DND-41 (cell line): ENCODE data around the gene OTOP3.
A peak's percentile ranks its signal among the peaks of the same experiment; 100 is the strongest.

Experiments
- ATAC-seq: fragments of 200-7000 bp; cut with Tn5 transposase; 3 replicates; pipeline ENCODE4 v1.9.1; 2021; ENCODE audit warnings: low read depth; ENCODE audit not compliant: insufficient read depth
- DNase-seq: peaks from one replicate; pipeline ENCODE4 v3.0.0-alpha.2; 2020
- H2AFZ ChIP-seq: 2 replicates; pipeline ENCODE4 v1.6.0; 2012; ENCODE audit warnings: low read depth, low read length
- H3K27ac ChIP-seq: 2 replicates; pipeline ENCODE4 v1.5.1; 2012; ENCODE audit warnings: low read length, inconsistent platforms
- H3K27me3 ChIP-seq: fragments of 200-600 bp; sonication (generic); 2 replicates; pipeline ENCODE4 v1.6.0; 2012; ENCODE audit warnings: low read length, mild to moderate bottlenecking, inconsistent platforms; ENCODE audit not compliant: insufficient read depth, poor library complexity
- H3K36me3 ChIP-seq: 2 replicates; pipeline ENCODE4 v1.5.1; 2012; ENCODE audit warnings: low read length, inconsistent platforms; ENCODE audit not compliant: insufficient read depth
- H3K4me1 ChIP-seq: 2 replicates; pipeline ENCODE4 v1.5.1; 2012; ENCODE audit warnings: mild to moderate bottlenecking, low read length; ENCODE audit not compliant: insufficient read depth
- H3K4me2 ChIP-seq: 2 replicates; pipeline ENCODE4 v1.6.0; 2012; ENCODE audit warnings: mild to moderate bottlenecking, moderate library complexity, low read length, inconsistent platforms; ENCODE audit not compliant: insufficient read depth
- H3K4me3 ChIP-seq, 2 experiments: fragments of 200-600 bp in 1 of 2; shearing (Covaris generic) in 1 of 2; 2 replicates each; pipeline ENCODE4 v1.5.1; 2012 to 2016; ENCODE audit warnings: inconsistent platforms in 2 of 2, low read length in 2 of 2, mild to moderate bottlenecking in 2 of 2, low read depth in 1 of 2, moderate library complexity in 1 of 2
- H3K79me2 ChIP-seq: 2 replicates; pipeline ENCODE4 v1.6.0; 2012; ENCODE audit warnings: low read length, inconsistent platforms; ENCODE audit not compliant: insufficient read depth
- H3K9ac ChIP-seq: 2 replicates; pipeline ENCODE4 v1.6.0; 2012; ENCODE audit warnings: low read depth, mild to moderate bottlenecking, inconsistent platforms, low read length, moderate library complexity
- H3K9me3 ChIP-seq: 2 replicates; pipeline ENCODE4 v1.5.1; 2012; ENCODE audit warnings: low read length, moderate library complexity, mild to moderate bottlenecking, inconsistent platforms; ENCODE audit not compliant: insufficient read depth, severe bottlenecking
- H4K20me1 ChIP-seq: 2 replicates; pipeline ENCODE4 v1.6.0; 2012; ENCODE audit warnings: low read length; ENCODE audit not compliant: insufficient read depth
- EZH2 ChIP-seq: IDR thresholded peaks from 3 replicates; pipeline ENCODE4 v1.6.1; 2012; ENCODE audit warnings: borderline replicate concordance, low read depth, mild to moderate bottlenecking, moderate library complexity, low read length, inconsistent platforms; ENCODE audit not compliant: severe bottlenecking
- TF ChIP-seq, protein P1 (sequence below): IDR thresholded peaks from 2 replicates; pipeline ENCODE4 v1.5.1; 2012; ENCODE audit warnings: borderline replicate concordance, low read length, moderate library complexity, mild to moderate bottlenecking; ENCODE audit not compliant: poor library complexity, severe bottlenecking; ENCODE audit errors: extremely low read depth

OTOP3 gene

GRCh38 chr17:74956093-74956492 is 20.4 kb downstream of the OTOP3 start:
- Histone ChIP-seq H3K4me2 (no peak overlapping the region), H3K4me3 (no peak overlapping the region), H3K79me2 (no peaks in the 10 kb centered on the region), H3K27ac (no peak overlapping the region), H3K36me3 (no peaks in the 10 kb centered on the region), H3K27me3 (peaks cover 4% of the 10 kb centered on the region), H3K4me1 (no peaks in the 10 kb centered on the region), H4K20me1 (no peaks in the 10 kb centered on the region), H3K9me3 (no peaks in the 10 kb centered on the region), H3K9ac (no peak overlapping the region), H2AFZ (no peak overlapping the region)
- no peak for ATAC-seq
- TF ChIP-seq, protein P1, sequence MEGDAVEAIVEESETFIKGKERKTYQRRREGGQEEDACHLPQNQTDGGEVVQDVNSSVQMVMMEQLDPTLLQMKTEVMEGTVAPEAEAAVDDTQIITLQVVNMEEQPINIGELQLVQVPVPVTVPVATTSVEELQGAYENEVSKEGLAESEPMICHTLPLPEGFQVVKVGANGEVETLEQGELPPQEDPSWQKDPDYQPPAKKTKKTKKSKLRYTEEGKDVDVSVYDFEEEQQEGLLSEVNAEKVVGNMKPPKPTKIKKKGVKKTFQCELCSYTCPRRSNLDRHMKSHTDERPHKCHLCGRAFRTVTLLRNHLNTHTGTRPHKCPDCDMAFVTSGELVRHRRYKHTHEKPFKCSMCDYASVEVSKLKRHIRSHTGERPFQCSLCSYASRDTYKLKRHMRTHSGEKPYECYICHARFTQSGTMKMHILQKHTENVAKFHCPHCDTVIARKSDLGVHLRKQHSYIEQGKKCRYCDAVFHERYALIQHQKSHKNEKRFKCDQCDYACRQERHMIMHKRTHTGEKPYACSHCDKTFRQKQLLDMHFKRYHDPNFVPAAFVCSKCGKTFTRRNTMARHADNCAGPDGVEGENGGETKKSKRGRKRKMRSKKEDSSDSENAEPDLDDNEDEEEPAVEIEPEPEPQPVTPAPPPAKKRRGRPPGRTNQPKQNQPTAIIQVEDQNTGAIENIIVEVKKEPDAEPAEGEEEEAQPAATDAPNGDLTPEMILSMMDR: no peak
- TF ChIP-seq EZH2: no peak
- no peak for DNase-seq

DNA sequence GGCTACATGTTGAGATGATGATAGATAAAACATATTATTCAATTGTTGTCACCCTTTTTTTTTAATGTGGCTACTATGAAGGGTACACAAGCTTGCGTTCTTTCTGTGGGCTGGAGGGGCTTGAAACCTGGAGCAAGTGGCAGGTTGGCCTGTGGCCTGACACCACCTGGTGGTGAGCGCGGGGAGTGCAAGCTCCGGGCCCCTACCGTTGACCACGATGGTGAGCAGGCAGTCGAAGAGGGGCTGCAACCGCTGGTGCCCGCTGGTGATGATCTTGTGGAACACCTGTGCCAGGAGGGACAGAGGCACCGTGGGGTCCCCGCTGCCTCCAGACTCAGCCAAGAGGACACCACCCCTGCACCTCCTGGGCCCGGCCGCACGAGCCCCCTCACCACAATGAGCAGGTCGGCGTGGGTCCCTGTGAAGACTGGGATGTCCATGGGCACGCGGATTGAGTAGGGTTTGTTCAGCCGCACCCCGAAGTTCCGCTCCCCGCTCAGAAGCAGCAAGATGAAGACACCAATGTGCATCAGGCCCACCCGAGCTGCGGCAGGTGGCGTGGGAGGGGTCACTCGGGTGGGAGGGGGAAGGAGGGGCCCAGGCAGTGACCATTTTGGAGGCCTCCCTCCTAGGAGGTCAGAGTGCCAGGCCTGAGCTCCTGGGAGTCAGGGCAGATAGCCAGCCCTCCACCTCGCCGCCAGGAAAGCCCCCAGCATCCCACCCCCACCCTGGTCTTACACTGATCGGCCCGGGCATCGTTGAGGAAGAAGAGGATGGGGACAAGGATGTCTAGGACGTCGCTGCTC is 22.4 kb downstream of the OTOP3 start:
- Histone ChIP-seq H3K36me3 (no peaks in the 10 kb centered on the region), H2AFZ (no peak overlapping the region)

DNA sequence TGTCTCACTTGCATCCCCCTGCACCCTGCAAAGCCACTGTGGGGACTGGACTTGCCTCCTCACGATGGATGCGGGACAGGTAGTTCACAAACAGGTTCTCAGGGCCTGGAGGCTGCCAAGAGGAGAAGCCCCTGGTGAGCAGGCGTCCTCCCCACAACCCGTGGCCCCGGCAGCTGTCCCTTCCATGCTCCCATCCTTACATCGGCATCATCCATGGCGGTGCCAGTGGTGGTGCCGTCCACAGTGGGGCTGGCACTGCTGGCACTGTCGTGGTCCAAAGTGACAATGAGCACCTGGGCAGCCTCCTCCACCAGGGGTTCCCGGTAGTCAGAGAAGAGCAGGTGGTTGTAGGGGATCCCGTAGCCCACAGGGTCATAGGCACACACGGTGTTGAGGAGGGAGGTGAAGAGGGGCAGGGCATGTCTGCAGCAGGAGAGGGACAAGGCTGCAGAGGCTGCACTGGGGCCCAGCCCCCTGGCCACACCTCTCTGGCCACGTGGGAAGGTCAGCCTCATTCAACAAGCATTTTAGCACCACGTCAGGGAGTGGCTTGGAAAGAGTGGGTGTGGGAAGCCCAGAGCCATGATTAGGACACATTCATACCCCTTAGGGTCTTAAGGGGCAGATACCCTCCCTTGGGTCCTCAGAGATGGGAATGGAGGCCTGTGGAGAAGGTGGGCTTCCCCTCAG is 24.3 kb downstream of the OTOP3 start:
- no peaks in the 10 kb centered on the region for H3K79me2 ChIP-seq
- no peak overlapping the region for H2AFZ ChIP-seq
- H3K27ac ChIP-seq: no peak overlapping the region
- H3K36me3 ChIP-seq: no peaks in the 10 kb centered on the region
- ATAC-seq (no peak), DNase-seq (no peak)
- H3K4me2 ChIP-seq: no peak overlapping the region
- H3K27me3 ChIP-seq: peaks cover 4% of the 10 kb centered on the region
- no peaks in the 10 kb centered on the region for H4K20me1 ChIP-seq
- H3K4me1 ChIP-seq: peaks cover 3% of the 10 kb centered on the region; the same call in 1 of the 2 replicates
- no peak overlapping the region for H3K4me3 ChIP-seq
- no peak overlapping the region for H3K9ac ChIP-seq
- TF ChIP-seq EZH2: no peak
- TF ChIP-seq, protein P1: no peak
- H3K9me3 ChIP-seq: no peaks in the 10 kb centered on the region

More for the DNA sequence above, 22.4 kb downstream of the OTOP3 start:
- no peak overlapping the region for H3K4me3 ChIP-seq
- ATAC-seq: peak; percentile 74
- H3K27ac ChIP-seq: no peak overlapping the region
- TF ChIP-seq, protein P1: peak; percentile 94
- no peak for TF ChIP-seq EZH2
- no peaks in the 10 kb centered on the region for H4K20me1 ChIP-seq
- H3K4me1 ChIP-seq: peaks cover 3% of the 10 kb centered on the region; the same call in 1 of the 2 replicates
- peak; percentile 81 for DNase-seq
- no peak overlapping the region for H3K4me2 ChIP-seq
- H3K9me3 ChIP-seq: no peaks in the 10 kb centered on the region
- H3K79me2 ChIP-seq: no peaks in the 10 kb centered on the region
- peaks cover 4% of the 10 kb centered on the region for H3K27me3 ChIP-seq
- no peak overlapping the region for H3K9ac ChIP-seq
